Measurements from ENCODE around the gene ATP5PO.

Gene ATP5PO

GRCh38 chr21:33915368-33916199 lies at the start of gene ATP5PO:
ATP5PO (minus strand) TSS chr21:33915804; CDS start chr21:33915763, 41 bp downstream.
- DNase-seq, result peak; percentile 96

GRCh38 chr21:33964706-33965325 lies 49.2 kb upstream of the ATP5PO start:
- DNase-seq, result no peak

- no peak for DNase-seq
Observed at GRCh38 chr21:33963848-33964555, 48.4 kb upstream of the ATP5PO start.

GRCh38 chr21:33962290-33962689 lies 46.7 kb upstream of the ATP5PO start:
- DNase-seq, result no peak

- DNase-seq, result no peak
Observed at GRCh38 chr21:33961061-33961460, 45.5 kb upstream of the ATP5PO start.

GRCh38 chr21:33959680-33960079 lies 44.1 kb upstream of the ATP5PO start:
- DNase-seq, result no peak

GRCh38 chr21:33954395-33954794 lies 38.8 kb upstream of the ATP5PO start:
- no peak for DNase-seq

GRCh38 chr21:33951276-33952178 lies 35.9 kb upstream of the ATP5PO start:
- no peak for DNase-seq

- peak; percentile 37 for DNase-seq
Observed at GRCh38 chr21:33950431-33951079, 35.0 kb upstream of the ATP5PO start.

GRCh38 chr21:33949516-33950430 lies 34.2 kb upstream of the ATP5PO start:
- peak; percentile 78 for DNase-seq

GRCh38 chr21:33948951-33949444 lies 33.4 kb upstream of the ATP5PO start:
- DNase-seq, result no peak

GRCh38 chr21:33948096-33948950 lies 32.7 kb upstream of the ATP5PO start:
- DNase-seq, result peak; percentile 93

GRCh38 chr21:33947451-33948095 lies 32.0 kb upstream of the ATP5PO start:
- DNase-seq, result peak; percentile 92

- peak; percentile 38 for DNase-seq
Observed at GRCh38 chr21:33945652-33946270, 30.2 kb upstream of the ATP5PO start.

- no peak for DNase-seq
Observed at GRCh38 chr21:33944185-33944763, 28.7 kb upstream of the ATP5PO start.

- DNase-seq, result no peak
Observed at GRCh38 chr21:33943293-33943692, 27.7 kb upstream of the ATP5PO start.

- DNase-seq, result no peak
Observed at GRCh38 chr21:33942426-33942825, 26.8 kb upstream of the ATP5PO start.

- no peak for DNase-seq
Observed at GRCh38 chr21:33940881-33941245, 25.3 kb upstream of the ATP5PO start.

Measured in CD4-positive, alpha-beta T cell treated with Interleukin-12 subunit alpha and Interleukin-12 subunit beta, for 1 hour (primary cell).